GM12874 (cell line): ENCODE measurements around the gene CDK9.

Source experiments
- CTCF ChIP-seq: IDR thresholded peaks from 2 replicates; pipeline ENCODE4 v1.5.1; 2011; ENCODE audit warnings: low read depth, mild to moderate bottlenecking, control low read depth, low read length, moderate library complexity; ENCODE audit not compliant: insufficient read depth

CDK9 gene

GRCh38 chr9:127816362-127816725 is 30.5 kb downstream of the CDK9 start:
- no peak for TF ChIP-seq CTCF

DNA sequence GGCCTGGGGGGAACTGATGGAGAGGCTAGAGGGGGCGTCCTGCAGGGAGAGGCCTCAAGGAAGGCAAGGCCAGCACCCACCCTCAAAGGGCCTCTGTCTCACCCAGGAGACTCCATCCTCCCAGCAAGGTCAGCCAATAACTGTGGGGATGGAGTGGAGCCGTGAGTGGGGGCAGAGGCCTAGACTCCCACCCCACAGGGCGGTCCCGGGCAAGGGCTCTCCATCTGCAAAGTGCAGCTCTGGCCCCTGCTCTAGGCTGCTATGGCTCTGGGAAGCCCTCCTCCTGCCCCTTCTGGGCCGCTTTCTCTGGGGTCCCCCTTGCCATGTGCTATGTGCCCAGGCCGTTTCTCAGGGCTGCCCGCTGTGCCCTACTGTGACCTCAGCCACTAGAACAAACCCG is 30.9 kb downstream of the CDK9 start:
- no peak for TF ChIP-seq CTCF

DNA sequence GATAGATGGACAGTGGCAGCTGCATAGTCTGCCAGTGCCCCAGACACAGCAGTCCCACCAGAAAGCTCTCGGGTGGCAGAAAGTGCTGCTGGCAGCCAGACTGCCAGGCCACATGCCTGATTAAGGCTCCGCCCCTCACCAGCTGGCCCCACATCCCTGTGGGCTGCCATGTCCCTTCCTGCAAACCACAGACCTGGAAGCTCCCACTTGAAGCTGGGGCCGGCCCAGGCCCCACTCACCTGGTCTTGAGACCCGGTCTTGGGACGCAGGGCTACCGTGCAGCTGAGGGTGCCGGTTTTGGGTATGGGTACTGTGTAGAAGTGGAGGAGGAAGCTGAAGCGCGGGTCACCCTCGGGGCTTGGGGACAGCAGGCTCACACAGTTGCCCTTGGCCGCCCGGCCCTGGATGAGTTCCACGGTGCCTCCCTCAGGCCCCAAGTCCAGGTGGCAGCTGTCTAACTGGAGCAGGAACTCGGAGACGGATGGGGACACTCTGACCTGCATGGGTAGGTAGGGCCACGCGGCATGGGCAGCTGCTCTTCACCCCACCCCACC is 32.1 kb downstream of the CDK9 start:
- TF ChIP-seq CTCF: no peak

- TF ChIP-seq CTCF: no peak
Measured at GRCh38 chr9:127818574-127818973, 32.7 kb downstream of the CDK9 start.

- TF ChIP-seq CTCF: no peak
Measured at GRCh38 chr9:127822108-127822507, 36.3 kb downstream of the CDK9 start.

GRCh38 chr9:127825319-127826051 is 39.7 kb downstream of the CDK9 start:
- peak; percentile 25; the same call in 1 of the 2 replicates for TF ChIP-seq CTCF

DNA sequence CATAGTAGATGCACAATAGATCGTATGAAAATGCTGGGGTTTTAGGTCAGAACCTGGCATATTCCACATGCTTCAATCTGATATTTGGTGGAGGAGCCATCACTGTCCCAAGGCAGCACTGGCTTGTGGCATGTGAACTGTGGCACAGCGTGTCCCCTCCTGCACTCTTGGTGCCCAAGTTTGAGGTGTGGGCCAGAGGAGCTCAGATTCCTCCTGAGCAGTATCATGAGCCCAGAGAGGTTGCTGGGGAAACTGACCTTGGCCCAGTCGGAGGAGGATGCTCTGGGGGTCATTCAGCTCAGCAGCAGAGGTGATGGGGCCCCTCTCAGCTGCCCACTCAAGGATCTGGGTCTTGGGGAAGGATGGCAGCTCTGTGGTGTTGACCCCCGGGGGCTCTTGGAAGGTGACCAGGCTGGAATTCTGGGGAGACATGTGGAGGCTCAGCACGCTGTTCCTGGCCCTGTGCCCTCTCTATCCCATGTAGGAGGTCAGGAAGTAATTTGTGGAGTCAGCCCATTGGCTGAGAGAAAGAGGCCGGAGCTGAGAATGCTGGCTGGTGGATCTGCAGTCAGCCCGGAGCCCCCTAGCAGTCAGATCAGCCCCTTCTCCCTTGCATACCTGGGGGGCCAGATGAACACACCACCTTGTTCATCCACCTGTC is 40.5 kb downstream of the CDK9 start:
- no peak for TF ChIP-seq CTCF
